Measurements from ENCODE around the gene SP140L. TPM values are rescaled to one million over a fixed set of nuclear protein-coding genes. Genes with fewer than 3 reads are reported as not detected.
"Not testable (repeated sequence)": the region's sequence is repeated elsewhere in the genome, so short reads cannot be mapped to it uniquely, and the experiment has no call there.

The SP140L gene
- polyA plus RNA-seq, 4 donors = 8.9 to 13.5 (median 11.2) TPM

GRCh38 chr2:230322561-230323384 is 4.2 kb upstream of the SP140L start:
- DNase-seq (ENCODE audit: low read depth in 4 of 4, low spot score in 2 of 4) = no peak

GRCh38 chr2:230323385-230324106 is 3.4 kb upstream of the SP140L start:
- no peak for DNase-seq (ENCODE audit: low read depth in 4 of 4, low spot score in 2 of 4)

GRCh38 chr2:230324503-230324902 is 2.5 kb upstream of the SP140L start:
- no peak for DNase-seq (ENCODE audit: low read depth in 4 of 4, low spot score in 2 of 4)

GRCh38 chr2:230325316-230326243 is 1.4 kb upstream of the SP140L start:
- DNase-seq (ENCODE audit: low read depth in 4 of 4, low spot score in 2 of 4) = no peak

- no peak for DNase-seq (ENCODE audit: low read depth in 4 of 4, low spot score in 2 of 4)
Measured at GRCh38 chr2:230327418-230328154, 593 bp downstream of the SP140L start.

- no peak for DNase-seq (ENCODE audit: low read depth in 4 of 4, low spot score in 2 of 4)
Measured at GRCh38 chr2:230328155-230328458, 1.1 kb downstream of the SP140L start.

- no peak for DNase-seq (ENCODE audit: low read depth in 4 of 4, low spot score in 2 of 4)
Measured at GRCh38 chr2:230329946-230330605, 3.1 kb downstream of the SP140L start.

- no peak for DNase-seq (ENCODE audit: low read depth in 4 of 4, low spot score in 2 of 4)
Measured at GRCh38 chr2:230330725-230331124, 3.7 kb downstream of the SP140L start.

- no peak for DNase-seq (ENCODE audit: low read depth in 4 of 4, low spot score in 2 of 4)
Measured at GRCh38 chr2:230335461-230335863, 8.5 kb downstream of the SP140L start.

- no peak for DNase-seq (ENCODE audit: low read depth in 4 of 4, low spot score in 2 of 4)
Measured at GRCh38 chr2:230335864-230336506, 9.0 kb downstream of the SP140L start.

GRCh38 chr2:230341936-230342528 is 15.0 kb downstream of the SP140L start:
- not testable (repeated sequence) for DNase-seq (ENCODE audit: low read depth in 4 of 4, low spot score in 2 of 4)

GRCh38 chr2:230343041-230343624 is 16.1 kb downstream of the SP140L start:
- not testable (repeated sequence) for DNase-seq (ENCODE audit: low read depth in 4 of 4, low spot score in 2 of 4)

- DNase-seq (ENCODE audit: low read depth in 4 of 4, low spot score in 2 of 4) = no peak
Measured at GRCh38 chr2:230343747-230344146, 16.8 kb downstream of the SP140L start.

GRCh38 chr2:230346465-230346864 is 19.5 kb downstream of the SP140L start:
- DNase-seq (ENCODE audit: low read depth in 4 of 4, low spot score in 2 of 4) = no peak

GRCh38 chr2:230346921-230347533 is 20.0 kb downstream of the SP140L start:
- no peak for DNase-seq (ENCODE audit: low read depth in 4 of 4, low spot score in 2 of 4)

GRCh38 chr2:230347659-230348305 is 20.8 kb downstream of the SP140L start:
- no peak for DNase-seq (ENCODE audit: low read depth in 4 of 4, low spot score in 2 of 4)

GRCh38 chr2:230348787-230349186 is 21.8 kb downstream of the SP140L start:
- no peak for DNase-seq (ENCODE audit: low read depth in 4 of 4, low spot score in 2 of 4)

GRCh38 chr2:230356084-230356483 is 29.1 kb downstream of the SP140L start:
- DNase-seq (ENCODE audit: low read depth in 4 of 4, low spot score in 2 of 4) = no peak

Measured in left renal cortex interstitium (tissue), 4 donors.